COLO668 (cell line): ENCODE measurements around the gene ZNF345.

ENCODE experiments used
- DNase-seq: peaks from one replicate; lab custom pipeline; 2025; ENCODE audit not compliant: unreplicated experiment; lab: John Stamatoyannopoulos, UW

The ZNF345 gene

GRCh38 chr19:36850559-36851442 lies at the start of gene ZNF345:
Gene ZNF345, plus strand, starts transcription at chr19:36850876. Its CDS starts 25,955 bp downstream, at chr19:36876831.
- DNase-seq, result peak; percentile 87

DNA sequence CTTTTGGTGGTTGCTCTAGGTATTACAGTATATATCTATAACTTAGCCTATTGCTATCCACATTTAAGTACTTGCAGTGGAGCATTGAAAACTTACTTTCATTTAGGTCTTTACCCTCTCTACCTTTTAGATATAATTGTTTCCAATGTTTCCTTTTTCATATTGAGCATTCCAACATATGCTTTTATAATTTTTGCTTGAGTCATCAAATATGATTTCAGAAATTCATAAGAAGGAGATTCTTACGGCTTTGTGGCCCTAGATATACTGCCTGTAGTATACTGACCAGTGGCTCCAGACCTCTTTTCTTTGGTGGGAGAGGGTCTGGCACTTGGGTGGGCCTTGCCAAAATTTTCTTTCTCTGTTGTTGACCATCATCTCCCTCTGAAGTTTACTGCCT lies 45.3 kb upstream of the ZNF345 start:
- no peak for DNase-seq

DNA sequence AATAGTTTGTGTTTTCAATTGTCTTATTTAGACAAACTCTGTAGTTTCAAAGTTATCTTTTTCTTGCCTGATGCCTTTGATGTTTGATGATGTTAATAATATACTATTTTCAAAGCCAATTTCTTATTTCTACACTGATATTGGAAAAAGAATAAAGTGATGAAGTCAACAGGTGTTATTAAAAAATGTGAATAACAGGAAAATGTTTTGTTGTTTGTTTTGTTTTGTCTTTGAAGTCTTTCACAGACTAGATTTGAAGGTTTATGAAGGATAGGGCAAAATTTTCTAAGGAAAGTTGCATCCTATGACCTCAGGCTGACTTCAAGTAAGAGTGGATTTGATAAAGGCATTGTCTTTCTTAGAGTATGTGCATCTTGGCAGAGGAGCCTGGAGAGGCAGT lies 43.6 kb upstream of the ZNF345 start:
- DNase-seq, result no peak

DNA sequence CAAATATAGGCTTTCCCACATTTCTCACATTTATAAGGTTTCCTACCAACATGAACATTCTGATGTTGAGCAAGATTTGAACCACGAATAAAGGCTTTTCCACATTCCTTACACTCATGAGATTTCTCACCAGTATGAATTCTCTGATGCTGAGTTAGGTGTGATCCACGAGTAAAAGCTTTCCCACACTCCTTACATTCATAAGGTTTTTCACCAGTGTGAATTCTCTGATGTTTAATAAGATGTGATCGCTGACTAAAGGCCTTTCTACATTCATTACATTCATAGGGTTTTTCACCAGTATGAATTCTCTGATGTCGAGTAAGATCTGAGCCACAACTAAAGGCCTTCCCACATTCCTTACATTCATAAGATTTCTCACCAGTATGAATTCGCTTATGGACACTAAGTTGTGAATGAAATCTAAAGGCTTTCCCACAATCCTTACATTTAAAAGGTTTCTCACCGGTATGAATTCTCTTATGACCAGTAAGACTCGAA lies 31.5 kb upstream of the ZNF345 start:
- no peak for DNase-seq

DNA sequence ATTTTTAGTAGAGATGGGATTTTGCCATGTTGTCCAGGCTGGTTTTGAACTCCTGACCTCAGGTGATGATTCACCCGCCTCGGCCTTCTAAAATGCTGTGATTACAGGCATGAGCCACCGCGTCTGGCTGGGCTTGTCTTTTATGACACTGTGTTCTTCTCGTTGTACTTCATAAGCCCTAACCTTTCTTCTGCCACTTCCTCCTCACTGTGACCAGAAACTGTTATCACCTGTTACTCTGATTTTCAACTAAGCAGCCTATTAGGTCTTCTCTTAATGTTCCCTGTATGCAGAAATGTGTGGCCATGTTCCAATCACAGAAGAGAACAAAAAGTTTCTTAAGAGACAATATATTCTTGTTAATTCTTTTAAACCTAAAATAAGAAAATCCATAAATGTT lies 28.9 kb upstream of the ZNF345 start:
- no peak for DNase-seq

DNA sequence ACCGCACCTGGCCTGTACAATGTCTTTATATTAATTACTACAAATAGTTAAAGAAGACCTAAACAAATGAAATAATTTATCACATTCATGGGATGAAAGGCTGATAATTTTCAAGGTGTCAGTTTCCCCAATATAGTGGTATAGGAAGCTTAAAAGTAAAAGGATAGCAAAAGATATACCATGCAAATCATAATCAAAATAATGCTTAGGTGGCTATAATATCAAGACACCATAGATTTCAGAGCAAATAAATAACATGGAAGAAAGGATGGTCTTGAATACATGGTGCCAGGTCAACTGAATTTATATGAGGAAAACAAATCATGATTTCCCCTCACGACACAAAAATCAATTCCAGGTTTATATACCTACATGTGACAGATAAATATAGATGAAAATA lies 17.2 kb upstream of the ZNF345 start:
- no peak for DNase-seq

DNA sequence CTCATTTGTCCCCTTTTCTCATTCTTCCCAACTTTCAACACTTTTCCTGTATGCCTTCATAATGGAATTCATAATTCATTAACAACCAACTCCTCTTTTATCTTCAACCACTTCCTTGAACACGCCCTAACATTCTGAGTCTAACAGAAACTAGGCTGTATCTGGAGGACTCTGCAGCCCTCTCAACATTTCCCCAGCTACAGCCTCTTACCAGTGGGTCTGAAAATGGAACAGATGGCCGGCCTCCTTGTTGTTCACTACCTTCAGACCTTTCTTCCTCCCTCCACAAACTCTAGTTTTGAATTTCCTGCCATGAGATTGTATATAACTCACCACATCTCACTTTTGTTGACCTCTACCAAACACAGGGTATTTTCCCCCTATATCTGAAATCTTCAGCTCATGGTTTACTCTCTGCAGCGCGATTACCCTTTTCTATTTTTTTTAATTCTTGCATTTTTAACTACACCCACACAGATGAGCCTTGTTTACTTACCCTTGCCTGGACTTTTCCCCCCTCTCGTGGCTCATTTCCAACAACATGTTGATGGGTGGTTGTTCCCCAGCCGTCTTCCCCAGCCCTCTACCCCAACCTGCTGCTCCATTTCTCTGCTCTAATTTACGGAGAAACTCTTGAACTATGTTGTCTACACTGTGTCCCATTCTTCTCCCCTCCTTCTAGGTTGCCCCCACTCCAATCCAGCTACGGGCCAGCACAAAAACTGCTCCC lies 13.3 kb upstream of the ZNF345 start:
- DNase-seq, result peak; percentile 16

DNA sequence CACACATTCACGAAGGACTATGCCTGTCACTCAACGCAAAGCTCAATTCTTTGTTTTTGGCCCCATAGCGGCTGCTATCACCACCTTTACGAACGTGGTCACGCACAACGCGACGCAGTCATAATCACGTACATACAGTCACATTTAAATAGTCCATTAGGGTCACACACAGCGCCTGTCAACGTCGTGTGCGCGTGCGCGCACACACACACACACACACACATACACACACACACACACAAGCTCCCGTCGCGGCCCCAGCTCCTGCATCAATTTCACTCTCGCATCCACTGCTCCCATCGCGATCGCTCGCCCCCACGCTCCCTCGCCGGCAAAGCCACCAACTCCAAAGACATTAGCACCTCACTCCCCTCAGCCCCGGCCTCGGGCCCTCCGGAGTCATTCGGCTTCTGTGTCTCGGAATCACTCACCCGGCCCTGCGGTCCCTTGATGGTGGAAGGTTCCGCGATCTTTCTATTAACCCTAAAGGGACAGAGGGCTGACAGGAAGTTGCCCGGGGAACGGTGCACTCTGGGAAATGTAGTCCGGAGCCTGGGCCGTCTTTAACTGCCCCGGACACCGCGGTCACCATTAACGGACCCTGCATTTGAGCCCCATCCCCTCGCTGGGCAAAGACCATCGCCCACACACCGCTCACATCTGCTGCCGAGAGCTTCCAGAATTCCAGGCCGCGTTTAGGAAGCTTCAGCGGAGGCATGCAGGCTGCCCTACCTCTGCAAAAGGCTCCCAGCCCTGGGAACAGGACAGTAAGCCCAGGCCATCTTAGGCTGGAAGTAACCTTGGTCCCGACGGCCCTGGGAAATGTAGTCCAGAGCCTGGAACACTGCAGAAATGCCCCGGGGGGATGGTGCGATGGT lies 12.5 kb upstream of the ZNF345 start, which contains the start of gene ZNF790:
Gene ZNF790 (minus strand): TSS at position 482 of the 878 bp plus-strand sequence. CDS start 12,768 bp downstream, outside the sequence.
- DNase-seq, result peak; percentile 85

DNA sequence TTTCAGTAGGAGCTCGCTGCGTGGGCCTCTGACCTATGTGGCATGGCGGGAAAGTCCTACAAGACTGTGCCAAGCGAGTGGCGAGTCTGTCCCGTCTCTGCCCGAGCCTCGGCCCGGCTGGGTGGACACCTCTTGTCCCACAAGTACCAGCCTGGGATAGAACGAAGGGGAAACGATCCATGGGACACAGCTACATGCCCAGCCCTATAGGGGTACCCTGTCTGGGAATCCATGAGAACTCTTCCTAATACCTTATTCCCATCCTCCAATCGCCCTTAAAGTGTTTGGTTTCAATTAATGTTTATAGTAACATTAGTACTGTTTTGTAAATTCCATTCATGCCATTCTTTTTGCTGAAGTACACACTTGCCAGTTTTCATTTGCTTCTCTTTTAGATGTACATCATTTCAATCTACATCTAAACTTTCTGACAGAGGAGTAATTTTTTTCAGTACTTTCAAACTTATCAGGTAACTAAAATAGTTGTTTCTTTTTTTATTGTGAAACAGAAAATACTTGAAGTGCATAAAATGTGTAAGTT lies 11.8 kb upstream of the ZNF345 start:
- DNase-seq, result no peak

GRCh38 chr19:36847968-36848367 lies 2.7 kb upstream of the ZNF345 start:
- DNase-seq, result no peak

- DNase-seq, result peak; percentile 88
These were observed 746 bp upstream of the ZNF345 start for GRCh38 chr19:36849701-36850558.

- DNase-seq, result no peak
These were observed 1.2 kb downstream of the ZNF345 start for GRCh38 chr19:36851898-36852297.

- DNase-seq, result no peak
These were observed 26.6 kb downstream of the ZNF345 start for GRCh38 chr19:36876993-36877938.

DNA sequence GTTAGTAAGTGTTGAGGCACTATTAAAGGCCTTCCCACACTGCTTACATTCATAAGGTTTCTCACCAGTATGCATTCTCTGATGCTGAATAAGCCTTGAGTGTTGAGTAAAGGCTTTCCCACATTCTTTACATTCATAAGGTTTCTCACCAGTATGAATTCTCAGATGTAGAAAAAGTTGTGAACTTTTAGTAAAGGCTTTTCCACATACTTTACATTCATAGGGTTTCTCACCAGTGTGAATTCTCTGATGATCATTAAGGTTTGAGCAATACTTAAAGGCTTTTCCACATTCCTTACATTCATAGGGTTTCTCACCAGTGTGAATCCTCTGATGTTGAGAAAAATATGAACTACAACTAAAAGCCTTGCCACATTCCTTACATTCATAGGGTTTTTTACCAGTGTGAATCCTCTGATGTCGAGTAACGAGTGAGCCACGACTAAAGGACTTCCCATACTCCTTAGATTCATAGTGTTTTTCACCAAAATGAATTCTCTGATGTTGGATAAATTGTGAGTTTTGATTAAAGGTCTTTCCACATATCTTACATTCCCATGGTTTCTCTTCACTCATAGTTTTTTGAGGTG lies 41.2 kb downstream of the ZNF345 start:
- no peak for DNase-seq

DNA sequence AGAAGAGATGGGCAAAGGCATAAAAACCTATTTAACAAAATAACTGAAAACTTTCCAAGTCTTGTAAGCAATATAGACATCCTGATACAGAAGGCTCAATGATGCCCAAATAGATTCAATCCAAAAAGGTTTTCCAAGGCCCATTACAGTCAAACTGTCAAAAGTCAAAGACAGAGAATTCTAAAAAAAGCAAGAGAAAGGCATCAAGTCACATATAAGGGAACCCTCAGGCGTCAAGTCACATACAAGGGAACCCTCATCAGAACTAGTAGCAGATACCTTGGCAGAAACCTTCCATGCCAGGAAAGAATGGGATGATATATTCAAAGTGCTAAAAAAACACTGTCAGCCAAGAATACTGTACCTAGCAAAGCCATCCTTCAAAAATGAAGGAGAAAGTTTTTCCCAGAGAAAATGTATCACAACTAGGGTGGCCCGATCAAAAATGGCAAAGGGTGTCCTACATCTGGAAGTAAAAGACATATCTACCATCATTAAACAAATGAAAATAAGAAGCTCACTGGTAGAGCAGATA lies 44.2 kb downstream of the ZNF345 start:
- DNase-seq, result no peak

DNA sequence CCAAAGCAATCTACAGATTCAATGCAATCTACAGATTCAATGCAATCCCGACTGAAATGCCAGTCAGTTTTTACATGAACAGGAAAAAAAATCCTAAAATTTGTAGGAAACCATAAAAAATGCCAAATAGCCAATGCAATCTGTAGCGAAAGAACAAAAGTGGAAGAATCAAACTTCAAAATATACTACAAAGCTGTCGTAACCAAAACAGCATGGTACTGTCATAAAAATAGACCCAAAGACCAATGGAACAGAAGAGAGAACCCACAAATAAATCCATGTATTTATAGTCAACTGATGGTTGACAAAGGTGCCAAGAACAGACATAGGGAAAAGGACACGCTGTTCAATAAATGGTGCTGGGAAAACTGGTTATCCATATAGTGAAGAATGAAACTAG lies 47.7 kb downstream of the ZNF345 start:
- no peak for DNase-seq

- DNase-seq, result peak; percentile 89
These were observed 65.5 kb downstream of the ZNF345 start, which contains the start of the genes ZNF568 and ZNF829 for GRCh38 chr19:36915992-36916830. Gene ZNF568, plus strand, starts transcription at chr19:36916332. Its CDS starts 6,439 bp downstream, at chr19:36922771. Gene ZNF829, minus strand, starts transcription at chr19:36916291. Its CDS starts 1,124 bp downstream, at chr19:36915167.
